ENCODE data around the gene OR4E1. TPM values are rescaled to one million over a fixed set of nuclear protein-coding genes. Genes with fewer than 3 reads are reported as not detected.
"Not testable (repeated sequence)": the region's sequence is repeated elsewhere in the genome, so short reads cannot be mapped to it uniquely, and the experiment has no call there.

OR4E1 gene
- total and polyA plus RNA-seq, 4 donors = 0.06 to 0.09 TPM; not detected in 2

DNA sequence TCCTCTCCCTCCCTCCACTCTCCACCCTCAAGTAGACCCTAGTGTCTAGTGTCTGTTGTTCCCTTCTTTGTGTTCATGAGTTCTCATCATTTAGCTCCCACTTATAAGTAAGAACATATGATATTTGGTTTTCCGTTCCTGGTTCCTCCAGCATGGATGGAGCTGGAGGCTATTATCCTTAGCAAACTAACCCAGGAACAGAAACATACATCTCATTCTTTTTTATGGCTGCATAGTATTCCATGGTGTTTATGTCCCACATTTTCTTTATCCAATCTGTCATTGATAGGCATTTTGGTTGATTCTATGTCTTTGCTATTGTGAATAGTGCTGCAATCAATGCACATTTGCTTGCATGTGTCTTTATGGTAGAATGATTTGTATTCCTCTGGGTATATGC, 43.1 kb downstream of the OR4E1 start:
- H3K27me3 ChIP-seq (ENCODE audit: control insufficient read depth, insufficient read depth, low read length); H3K4me1 ChIP-seq (ENCODE audit: control insufficient read depth, insufficient read depth, low read length); H3K27ac ChIP-seq (ENCODE audit: low read depth, low read length); H3K36me3 ChIP-seq (ENCODE audit: control insufficient read depth, insufficient read depth, low read length); H3K9me3 ChIP-seq (ENCODE audit: control insufficient read depth, insufficient read depth, low read length); DNase-seq (ENCODE audit: low read depth in 4 of 6, low spot score in 6 of 6); H3K4me3 ChIP-seq (ENCODE audit: low read depth, low read length): not testable (repeated sequence)
- no CpG with 5 or more reads among the region's 1 CpG for WGBS (ENCODE audit: insufficient coverage)

DNA sequence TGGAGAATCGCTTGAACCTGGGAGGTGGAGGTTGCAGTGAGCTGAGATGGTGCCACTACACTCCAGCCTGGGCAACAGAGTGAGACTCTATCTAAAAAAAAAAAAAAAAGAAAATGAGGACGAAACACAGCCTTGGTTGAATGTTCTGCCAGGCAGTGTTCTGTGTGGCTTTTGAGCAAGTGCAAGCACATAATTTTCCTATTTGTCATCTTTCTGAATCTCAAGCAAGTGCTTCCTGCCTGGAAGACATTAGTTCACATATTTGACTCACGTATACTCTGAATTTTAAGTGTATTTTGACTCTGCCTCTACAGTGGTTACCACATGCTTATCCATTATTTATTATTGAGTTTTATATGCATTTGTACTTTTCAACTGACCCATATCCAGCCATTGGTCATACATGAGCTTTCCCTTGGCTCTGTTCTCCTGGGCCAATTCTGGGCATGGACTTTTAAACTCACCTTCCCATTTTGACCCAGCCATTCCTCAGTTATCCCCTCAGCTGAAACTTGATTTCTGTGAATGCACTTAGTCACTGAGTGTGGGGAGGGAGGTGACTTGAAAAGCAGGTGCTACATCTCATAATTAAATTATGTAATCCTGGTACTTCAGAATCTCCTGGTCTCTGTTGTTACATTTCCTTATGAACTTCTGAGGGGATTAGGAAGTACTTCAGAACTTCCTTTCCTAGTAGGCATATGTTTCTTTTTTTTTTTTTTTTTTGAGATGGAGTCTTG, 47.0 kb downstream of the OR4E1 start:
- WGBS (ENCODE audit: insufficient coverage) = no CpG with 5 or more reads among the region's 3 CpGs
- Histone ChIP-seq H3K4me1 (ENCODE audit: control insufficient read depth, insufficient read depth, low read length) (no peaks in the 10 kb centered on the region), H3K9me3 (ENCODE audit: control insufficient read depth, insufficient read depth, low read length) (no peaks in the 10 kb centered on the region)

More for the DNA sequence above, 47.0 kb downstream of the OR4E1 start:
- Histone ChIP-seq H3K4me3 (ENCODE audit: low read depth, low read length) (no peak overlapping the region), H3K36me3 (ENCODE audit: control insufficient read depth, insufficient read depth, low read length) (no peaks in the 10 kb centered on the region), H3K27ac (ENCODE audit: low read depth, low read length) (no peak overlapping the region), H3K27me3 (ENCODE audit: control insufficient read depth, insufficient read depth, low read length) (no peaks in the 10 kb centered on the region)
- DNase-seq (ENCODE audit: low read depth in 4 of 6, low spot score in 6 of 6) = no peak

Small RNA genes within 50 kb of the gene (small RNA-seq; reads per million reads assigned to genes)
- gene AC243972.3 (ENCODE audit: low replicate concordance) = not detected

Other genes with a start within 250 kb of the OR4E1 start
- 10 to 100 TPM; 63.9 to 85.6 TPM for gene CHD8, start 217.7 kb downstream of the OR4E1 start, total RNA-seq
- gene CHD8, start 217.7 kb downstream of the OR4E1 start, polyA plus RNA-seq (ENCODE audit: insufficient read length in 2 of 2) = 10 to 100 TPM; 79.5 to 84.0 TPM
- 10 to 100 TPM; 36.9 to 49.3 TPM for gene RAB2B, start 196.9 kb downstream of the OR4E1 start, total RNA-seq
- 10 to 100 TPM; 41.9 to 42.3 TPM for gene RAB2B, start 196.9 kb downstream of the OR4E1 start, polyA plus RNA-seq (ENCODE audit: insufficient read length in 2 of 2)
- 10 to 100 TPM; 25.9 to 39.1 TPM for gene TOX4, start 196.6 kb downstream of the OR4E1 start, total RNA-seq
- 10 to 100 TPM; 55.0 to 59.9 TPM for gene TOX4, start 196.6 kb downstream of the OR4E1 start, polyA plus RNA-seq (ENCODE audit: insufficient read length in 2 of 2)
- gene METTL3, start 162.5 kb downstream of the OR4E1 start, total RNA-seq = 10 to 100 TPM; 64.9 to 79.0 TPM
- gene METTL3, start 162.5 kb downstream of the OR4E1 start, polyA plus RNA-seq (ENCODE audit: insufficient read length in 2 of 2) = 10 to 100 TPM; 75.3 to 78.1 TPM
- 10 to 100 TPM; 36.9 to 47.0 TPM for gene SALL2, start 147.5 kb downstream of the OR4E1 start, total RNA-seq
- gene SALL2, start 147.5 kb downstream of the OR4E1 start, polyA plus RNA-seq (ENCODE audit: insufficient read length in 2 of 2) = 100 to 1,000 TPM; 121 to 158 TPM
- gene OR10G3, start 93.7 kb downstream of the OR4E1 start, total RNA-seq = not detected
- gene OR10G3, start 93.7 kb downstream of the OR4E1 start, polyA plus RNA-seq (ENCODE audit: insufficient read length in 2 of 2) = not detected
- not detected for gene OR10G2, start 38.9 kb downstream of the OR4E1 start, total RNA-seq
- gene OR10G2, start 38.9 kb downstream of the OR4E1 start, polyA plus RNA-seq (ENCODE audit: insufficient read length in 2 of 2) = not detected
- not detected for gene OR4E2, start 20.0 kb downstream of the OR4E1 start, total RNA-seq
- gene OR4E2, start 20.0 kb downstream of the OR4E1 start, polyA plus RNA-seq (ENCODE audit: insufficient read length in 2 of 2) = not detected